T-helper 17 cell (primary cell): ENCODE data around the gene DPP6. TPM values are rescaled to one million over a fixed set of nuclear protein-coding genes. Genes with fewer than 3 reads are reported as not detected.
"Not testable (repeated sequence)": the region's sequence is repeated elsewhere in the genome, so short reads cannot be mapped to it uniquely, and the experiment has no call there.

Source experiments
- ATAC-seq: fragments of 150-1000 bp; cut with Tn5 transposase; 2 replicates; pipeline ENCODE4 v1.10.0; 2021; ENCODE audit warnings: mild to moderate bottlenecking, moderate library complexity
- DNase-seq, 3 donors: peaks; one replicate each; pipeline versions ENCODE4 v3.0.0 to v3.0.0-alpha.2; 2020 to 2021
- H3K9me3 ChIP-seq: one replicate; pipeline ENCODE4 v1.7.0; 2013; ENCODE audit warnings: low read length, mild to moderate bottlenecking; ENCODE audit not compliant: control insufficient read depth, poor library complexity, severe bottlenecking
- H3K27ac Mint-ChIP-seq: one replicate; pipeline ENCODE4 v1.8.0; 2022; ENCODE audit warnings: mild to moderate bottlenecking, moderate library complexity, mixed read lengths
- H3K27me3 Mint-ChIP-seq: one replicate; pipeline ENCODE4 v1.8.0; 2022; ENCODE audit warnings: mixed read lengths
- H3K36me3 Mint-ChIP-seq: one replicate; pipeline ENCODE4 v1.8.0; 2022; ENCODE audit warnings: low read depth, mixed read lengths
- H3K4me1 Mint-ChIP-seq: one replicate; pipeline ENCODE4 v1.8.0; 2022; ENCODE audit warnings: mild to moderate bottlenecking, mixed read lengths
- H3K4me3 Mint-ChIP-seq: one replicate; pipeline ENCODE4 v1.8.0; 2022; ENCODE audit warnings: mild to moderate bottlenecking, moderate library complexity, mixed read lengths
- total RNA-seq, 4 donors: library from RNA in 2 of 4; stranded (reverse) in 2 of 4; gene quantifications; one replicate each; pipeline ENCODE4 v1.2.3 and lab custom pipeline; 2022 to 2026

DPP6 gene
- total RNA-seq, 2 donors from 2014 or later = not detected

DNA sequence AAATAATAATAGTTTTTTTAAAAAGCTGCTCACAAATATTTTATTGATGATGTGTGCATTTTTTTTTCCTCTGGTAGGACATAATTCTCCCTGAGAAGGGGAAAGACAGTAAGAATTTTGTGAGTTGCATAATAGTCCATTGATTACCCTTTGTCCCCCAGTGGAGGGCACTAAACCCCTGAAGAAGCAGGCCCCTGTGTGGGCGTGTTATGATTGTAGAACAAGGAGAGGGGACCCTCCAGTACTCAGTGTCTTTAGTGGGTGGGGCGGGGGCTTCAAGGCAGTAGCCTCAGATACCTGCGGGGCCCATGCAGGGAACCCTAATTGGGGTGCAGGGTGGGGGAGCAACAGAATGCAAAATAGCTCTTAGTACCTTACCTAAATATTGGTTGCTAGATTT is 57.4 kb downstream of the DPP6 start:
- not testable (repeated sequence) for ATAC-seq, H3K27me3 Mint-ChIP-seq, H3K9me3 ChIP-seq, H3K4me3 Mint-ChIP-seq, H3K27ac Mint-ChIP-seq, H3K4me1 Mint-ChIP-seq, DNase-seq, H3K36me3 Mint-ChIP-seq

DNA sequence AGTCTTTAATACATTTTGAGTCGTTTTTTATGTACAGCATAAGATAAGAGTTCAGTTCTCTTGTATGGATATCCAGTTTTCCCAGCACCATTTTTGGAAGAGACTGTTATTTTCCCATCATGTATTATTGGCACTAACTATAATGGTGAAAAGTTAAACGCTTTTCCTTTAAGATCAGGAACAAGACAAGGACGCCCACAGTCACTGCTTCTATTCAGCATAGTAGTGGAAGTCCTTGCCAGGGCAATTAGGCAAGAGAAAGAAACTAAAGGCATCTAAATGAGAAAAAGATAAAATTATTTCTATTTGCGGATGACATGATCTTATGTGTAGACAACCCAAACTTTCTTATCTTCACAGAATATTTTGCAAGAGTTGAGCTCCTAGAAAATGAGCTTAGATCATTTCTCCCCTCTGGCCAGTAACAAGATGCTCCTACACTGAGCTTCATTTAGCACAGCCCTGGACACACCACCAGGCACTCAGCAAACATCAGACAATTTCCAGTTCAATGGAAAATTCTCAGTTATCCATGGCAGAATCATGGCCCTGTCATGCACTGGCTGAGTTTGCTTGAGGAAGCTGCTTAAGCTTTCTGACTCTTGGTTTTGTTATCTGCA is 61.6 kb downstream of the DPP6 start:
- ATAC-seq, H3K4me3 Mint-ChIP-seq, H3K4me1 Mint-ChIP-seq, H3K27ac Mint-ChIP-seq, DNase-seq, H3K27me3 Mint-ChIP-seq, H3K36me3 Mint-ChIP-seq, H3K9me3 ChIP-seq: not testable (repeated sequence)

DNA sequence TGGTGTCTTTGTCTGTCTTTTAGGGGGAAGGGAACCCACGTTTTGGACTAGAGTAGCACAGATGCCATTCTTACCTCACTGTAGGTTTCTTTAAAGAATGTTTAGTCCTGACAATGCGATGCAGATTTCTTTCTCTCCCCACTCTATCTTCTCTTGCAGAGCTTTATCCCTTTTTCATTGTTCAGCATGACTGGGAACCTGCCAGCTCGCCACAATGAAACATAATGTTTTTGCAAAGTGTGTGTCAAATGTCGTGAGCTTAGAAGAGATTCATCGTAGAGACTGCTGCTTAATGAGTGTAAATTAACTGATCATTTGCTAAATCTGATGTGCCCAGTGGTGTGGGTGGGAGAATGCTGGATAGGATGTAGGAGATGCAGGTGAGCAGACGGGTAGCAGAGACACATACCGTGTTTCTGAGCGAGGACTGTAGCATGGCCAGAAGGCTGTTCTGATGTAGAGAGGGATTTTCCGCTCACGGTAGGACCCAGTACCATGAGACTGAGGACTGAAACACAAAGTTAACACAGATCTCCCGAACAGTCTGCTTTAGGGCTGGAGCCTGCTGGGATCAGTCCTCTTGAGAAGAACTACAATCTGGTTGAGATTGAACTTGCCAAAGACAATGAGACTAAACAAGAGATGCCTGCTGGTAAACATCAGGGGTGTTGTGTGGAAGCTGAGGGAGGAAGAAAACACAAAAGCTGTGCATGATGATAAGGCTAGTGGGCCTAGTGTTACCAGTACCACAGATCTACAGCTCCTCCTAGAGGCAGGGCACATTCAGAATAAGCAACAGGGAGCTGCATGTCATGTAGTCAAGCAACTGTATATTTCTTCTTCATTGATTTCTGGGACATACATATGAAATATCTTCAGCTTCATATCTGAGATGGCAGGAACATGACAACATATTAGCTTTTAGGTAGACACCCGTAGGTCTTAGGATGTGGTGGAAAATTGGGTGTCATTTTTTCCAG is 65.5 kb downstream of the DPP6 start:
- not testable (repeated sequence) for DNase-seq, H3K4me3 Mint-ChIP-seq, H3K4me1 Mint-ChIP-seq, H3K36me3 Mint-ChIP-seq, H3K27me3 Mint-ChIP-seq, H3K27ac Mint-ChIP-seq, ATAC-seq, H3K9me3 ChIP-seq

DNA sequence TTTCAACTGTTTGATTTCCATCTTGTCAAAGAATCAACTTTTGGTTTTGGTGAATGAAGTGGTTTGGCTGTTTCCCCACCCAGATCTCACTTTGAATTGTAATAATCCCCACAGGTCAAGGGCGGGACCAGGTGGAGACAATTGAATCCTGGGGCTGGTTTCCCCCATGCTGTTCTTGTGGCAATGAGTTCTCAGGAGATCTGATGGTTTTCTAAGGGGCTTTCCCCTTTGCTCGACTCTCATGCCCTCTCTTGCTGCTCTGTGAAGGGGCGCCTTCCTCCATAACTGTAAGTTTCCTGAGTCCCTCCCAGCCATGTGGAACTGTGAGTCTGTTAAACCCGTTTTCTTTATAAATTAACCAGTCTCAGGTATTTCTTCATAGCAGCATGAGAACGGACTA is 68.6 kb downstream of the DPP6 start:
- not testable (repeated sequence) for H3K9me3 ChIP-seq, H3K4me3 Mint-ChIP-seq, H3K27ac Mint-ChIP-seq, DNase-seq, H3K4me1 Mint-ChIP-seq, ATAC-seq, H3K27me3 Mint-ChIP-seq, H3K36me3 Mint-ChIP-seq

DNA sequence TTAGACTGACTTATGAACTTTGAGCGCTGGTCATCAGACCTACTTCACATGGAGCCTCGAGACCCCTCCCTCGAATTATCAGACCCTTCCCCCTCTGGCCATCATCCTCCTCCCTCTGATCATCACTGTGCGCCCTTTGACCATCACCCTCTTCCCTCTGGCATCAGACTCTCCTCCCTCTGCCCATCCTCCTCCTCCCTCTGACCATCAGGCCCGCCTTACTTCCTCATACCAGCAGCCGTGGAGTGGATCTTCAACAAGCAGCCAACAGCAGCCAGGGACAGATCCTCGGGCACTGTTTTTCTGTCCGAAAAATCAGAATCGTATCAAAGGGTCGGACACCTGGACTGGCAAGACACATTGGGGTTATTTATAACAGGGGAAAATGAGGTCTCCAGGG is 70.5 kb downstream of the DPP6 start:
- not testable (repeated sequence) for ATAC-seq, H3K4me3 Mint-ChIP-seq, H3K36me3 Mint-ChIP-seq, H3K27me3 Mint-ChIP-seq, H3K9me3 ChIP-seq, H3K4me1 Mint-ChIP-seq, H3K27ac Mint-ChIP-seq, DNase-seq

DNA sequence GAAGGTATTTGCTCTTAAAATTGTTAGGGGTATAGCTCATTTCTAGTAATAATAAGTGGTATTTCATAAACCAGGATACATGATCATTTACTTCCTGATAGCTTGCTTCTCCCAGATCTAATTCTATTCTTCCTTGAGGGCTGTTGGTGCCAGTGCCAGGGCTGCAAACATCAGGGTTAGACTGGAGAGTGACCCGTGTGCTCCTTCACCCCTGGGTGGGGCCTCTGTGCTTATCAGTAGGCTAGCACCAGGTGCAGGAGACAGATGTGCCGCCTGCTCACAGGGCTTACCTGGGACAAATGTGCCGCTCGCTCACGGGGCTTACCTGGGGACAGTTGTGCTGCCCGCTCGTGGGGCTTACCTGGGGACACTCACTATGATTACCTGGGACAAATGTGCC is 71.2 kb downstream of the DPP6 start:
- H3K27ac Mint-ChIP-seq, H3K4me1 Mint-ChIP-seq, H3K4me3 Mint-ChIP-seq, H3K36me3 Mint-ChIP-seq, H3K27me3 Mint-ChIP-seq, DNase-seq, H3K9me3 ChIP-seq, ATAC-seq: not testable (repeated sequence)

DNA sequence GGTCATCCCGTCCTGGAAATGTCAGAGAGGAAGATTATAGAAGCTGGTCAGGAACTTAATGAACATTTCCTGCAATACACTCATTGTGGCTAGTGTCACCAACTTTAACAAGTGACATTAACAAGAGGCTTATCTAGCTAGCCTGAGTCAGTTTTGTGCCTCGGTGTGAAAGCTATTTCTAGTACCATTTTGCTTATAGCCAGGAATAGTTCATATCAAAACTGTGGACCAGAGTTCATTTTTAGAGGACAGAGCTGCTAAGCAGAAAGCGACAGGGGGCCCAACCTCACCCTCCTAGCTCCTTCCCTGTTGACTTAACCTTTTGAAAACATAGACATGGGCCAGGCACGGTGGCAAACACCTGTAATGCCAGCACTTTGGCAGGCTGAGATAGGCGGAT is 76.9 kb downstream of the DPP6 start:
- not testable (repeated sequence) for H3K27me3 Mint-ChIP-seq, DNase-seq, H3K4me3 Mint-ChIP-seq, H3K4me1 Mint-ChIP-seq, H3K36me3 Mint-ChIP-seq, H3K9me3 ChIP-seq, ATAC-seq, H3K27ac Mint-ChIP-seq

DNA sequence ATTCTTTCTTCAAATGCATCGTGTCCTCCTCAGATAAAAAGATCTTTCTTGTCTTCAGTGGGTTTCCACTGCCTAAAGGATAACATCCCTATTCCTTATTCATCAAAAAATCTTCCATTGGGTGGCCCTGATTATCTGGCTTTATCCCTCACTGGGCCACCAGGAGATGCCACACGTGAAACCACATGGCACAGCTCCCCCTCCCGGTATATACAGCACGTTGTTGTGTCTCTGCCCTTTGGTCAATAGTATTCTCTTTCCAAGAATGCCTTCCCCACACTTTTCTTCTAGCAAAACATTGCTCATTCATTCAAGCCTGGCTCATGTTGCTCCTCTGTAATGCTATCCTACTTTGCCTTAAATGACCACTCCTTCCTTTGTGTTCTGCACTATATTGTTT is 80.4 kb downstream of the DPP6 start:
- H3K36me3 Mint-ChIP-seq, DNase-seq, H3K4me1 Mint-ChIP-seq, ATAC-seq, H3K27ac Mint-ChIP-seq, H3K27me3 Mint-ChIP-seq, H3K4me3 Mint-ChIP-seq, H3K9me3 ChIP-seq: not testable (repeated sequence)

DNA sequence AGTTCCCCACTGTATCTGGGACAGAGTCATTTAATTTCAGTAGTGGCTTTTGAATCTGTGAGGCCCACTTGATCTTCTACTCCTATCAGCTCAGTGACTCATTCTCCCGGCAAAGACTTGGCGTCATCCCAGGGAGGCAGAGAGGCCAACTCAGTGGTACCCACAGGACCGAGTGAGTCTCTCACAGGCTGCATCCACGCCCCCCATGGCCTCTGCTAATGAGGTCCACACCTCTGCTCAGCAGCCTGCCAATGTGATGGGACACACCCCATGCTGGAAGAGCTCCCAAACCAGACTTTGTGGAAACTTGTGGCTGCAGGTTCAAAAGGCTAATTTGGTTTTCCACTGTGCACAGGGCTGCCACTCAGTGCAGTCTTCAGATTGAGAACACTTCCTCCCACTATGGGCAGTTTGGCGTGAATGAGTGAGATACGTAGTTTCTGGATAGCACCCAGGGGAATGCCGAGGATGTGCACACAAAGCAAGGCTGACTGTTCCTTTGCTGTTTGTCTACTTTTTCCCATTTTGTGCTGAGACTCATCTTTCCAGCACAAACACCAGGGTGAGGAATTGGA is 81.6 kb downstream of the DPP6 start:
- H3K4me3 Mint-ChIP-seq, H3K36me3 Mint-ChIP-seq, DNase-seq, H3K27me3 Mint-ChIP-seq, H3K9me3 ChIP-seq, H3K27ac Mint-ChIP-seq, ATAC-seq, H3K4me1 Mint-ChIP-seq: not testable (repeated sequence)

DNA sequence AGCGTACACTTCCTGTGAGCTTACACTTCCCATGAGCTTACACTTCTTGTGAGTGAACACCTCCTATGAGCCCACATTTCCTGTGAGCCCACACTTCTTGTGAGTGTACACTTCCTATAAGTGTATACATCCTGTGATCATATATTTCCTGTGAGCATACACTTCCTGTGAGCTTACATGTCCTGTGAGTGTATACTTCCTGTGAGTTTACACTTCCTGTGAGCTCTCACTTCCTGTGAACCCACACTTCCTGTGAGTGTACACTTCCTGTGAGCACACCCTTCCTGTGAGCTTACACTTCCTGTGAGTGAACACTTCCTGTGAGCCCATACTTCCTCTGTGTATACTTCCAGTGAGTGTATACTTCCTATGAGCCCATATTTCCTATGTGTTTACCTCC is 82.5 kb downstream of the DPP6 start:
- H3K27ac Mint-ChIP-seq, DNase-seq, H3K9me3 ChIP-seq, H3K36me3 Mint-ChIP-seq, ATAC-seq, H3K4me3 Mint-ChIP-seq, H3K4me1 Mint-ChIP-seq, H3K27me3 Mint-ChIP-seq: not testable (repeated sequence)

DNA sequence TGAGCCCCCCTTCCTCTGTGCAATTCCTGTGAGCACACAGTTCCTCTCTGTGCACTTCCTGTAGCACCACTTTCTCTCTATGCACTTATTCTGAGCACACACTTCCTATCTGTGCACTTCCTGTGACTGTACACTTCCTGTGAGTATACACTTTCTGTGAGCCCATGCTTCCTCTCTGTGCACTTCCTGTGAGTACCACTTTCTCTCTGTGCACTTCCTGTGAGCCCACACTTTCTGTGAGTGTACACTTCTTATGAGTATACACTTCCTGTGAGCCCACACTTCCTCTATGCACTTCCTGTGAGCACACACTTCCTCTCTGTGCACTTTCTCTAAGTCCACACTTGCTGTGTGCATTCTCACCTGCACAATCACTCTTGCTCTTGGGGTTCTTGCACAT is 83.4 kb downstream of the DPP6 start:
- DNase-seq, H3K4me1 Mint-ChIP-seq, H3K27ac Mint-ChIP-seq, H3K36me3 Mint-ChIP-seq, H3K4me3 Mint-ChIP-seq, ATAC-seq, H3K27me3 Mint-ChIP-seq, H3K9me3 ChIP-seq: not testable (repeated sequence)

DNA sequence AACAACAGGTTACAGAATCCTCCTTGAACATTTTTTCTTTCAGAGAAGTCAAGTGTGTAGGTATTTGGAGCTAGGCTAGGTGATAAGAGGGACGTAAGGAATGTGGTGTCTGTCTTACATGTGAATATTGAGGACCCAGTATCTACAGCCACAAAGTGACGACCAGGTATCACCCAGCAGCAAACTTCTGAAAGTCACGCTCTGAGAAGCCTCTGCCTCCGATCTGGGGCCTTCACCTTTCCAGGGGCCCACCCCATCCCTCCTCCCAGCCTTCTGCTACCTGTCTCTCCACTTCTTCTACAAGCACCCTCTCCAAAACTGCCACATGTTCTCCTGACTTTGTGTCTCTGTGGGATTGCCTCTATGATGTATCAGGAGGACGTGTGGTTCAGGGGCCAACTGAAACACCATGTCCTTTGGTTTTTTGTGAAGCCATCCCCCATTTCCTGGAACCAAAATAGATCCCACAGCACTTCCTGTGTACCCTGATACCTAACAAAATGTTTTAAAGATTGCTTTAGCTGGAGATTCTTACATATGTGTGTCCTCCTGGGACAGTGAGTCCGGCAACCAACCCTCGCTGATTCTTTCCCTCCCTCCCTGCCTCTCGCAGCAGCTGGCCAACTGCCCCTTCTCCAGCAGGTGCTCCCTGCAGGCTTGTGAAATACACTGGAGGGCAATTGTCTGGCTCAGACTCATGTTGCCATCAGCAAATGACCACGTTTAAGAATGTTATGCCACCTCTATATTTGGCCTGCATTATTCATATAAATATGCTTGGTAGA is 93.9 kb downstream of the DPP6 start:
- H3K4me1 Mint-ChIP-seq, ATAC-seq, H3K27ac Mint-ChIP-seq, H3K4me3 Mint-ChIP-seq, H3K27me3 Mint-ChIP-seq, H3K36me3 Mint-ChIP-seq, DNase-seq, H3K9me3 ChIP-seq: not testable (repeated sequence)

DNA sequence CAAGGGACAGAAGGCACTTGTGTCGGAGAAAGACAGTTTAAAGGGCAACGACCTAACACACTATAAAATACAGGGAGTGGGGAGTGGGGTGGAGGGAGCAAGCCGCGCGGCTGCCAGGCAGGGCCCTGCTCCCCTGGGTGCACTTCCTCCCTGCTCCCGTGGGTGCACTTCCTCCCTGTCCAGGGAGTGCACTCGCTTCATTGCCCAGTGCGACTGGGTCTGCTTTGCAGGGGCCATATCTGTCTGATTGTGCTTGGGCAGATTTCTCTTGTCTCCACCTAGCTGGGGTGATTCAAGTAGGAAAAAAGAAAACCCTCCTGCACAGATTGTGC is 94.5 kb downstream of the DPP6 start:
- not testable (repeated sequence) for H3K4me1 Mint-ChIP-seq, ATAC-seq, H3K36me3 Mint-ChIP-seq

More for the DNA sequence above, 94.5 kb downstream of the DPP6 start:
- H3K27ac Mint-ChIP-seq, H3K4me3 Mint-ChIP-seq, H3K9me3 ChIP-seq, H3K27me3 Mint-ChIP-seq, DNase-seq: not testable (repeated sequence)
